ENCODE measurements around the gene DHFR. TPM values are rescaled to one million over a fixed set of nuclear protein-coding genes. Genes with fewer than 3 reads are reported as not detected.
"Not testable (repeated sequence)": the region's sequence is repeated elsewhere in the genome, so short reads cannot be mapped to it uniquely, and the experiment has no call there.

DHFR gene
- polyA plus RNA-seq (ENCODE audit: insufficient read length in 10 of 10) = 10 to 100 TPM; 23.8 to 49.8 (median 38.9) TPM
- long read RNA-seq, donor 1, transcript DHFR-201 (6 exons, 3,917 nt) = major isoform, 5 of 5 reads
- long read RNA-seq, donor 1, partial matches to known transcripts = 0 of 5 reads
- long read RNA-seq, donor 1, other reads (novel, unspliced or antisense) = 0 of 5 reads
- long read RNA-seq, donor 2, transcript DHFR-201 (6 exons, 3,917 nt) = major isoform, 11 of 12 reads
- long read RNA-seq, donor 2, partial matches to known transcripts = 0 of 12 reads
- long read RNA-seq, donor 2, other reads (novel, unspliced or antisense) = 0 of 12 reads
- long read RNA-seq, donor 3 = 0 reads
- long read RNA-seq, donor 4, partial matches to known transcripts = 0 of 3 reads
- long read RNA-seq, donor 4, other reads (novel, unspliced or antisense) = 0 of 3 reads
- long read RNA-seq, donor 5, transcript DHFR-201 (6 exons, 3,917 nt) = major isoform, 14 of 33 reads
- long read RNA-seq, donor 5, partial matches to known transcripts = 18 of 33 reads
- long read RNA-seq, donor 5, other reads (novel, unspliced or antisense) = 0 of 33 reads
- long read RNA-seq, donor 6, transcript DHFR-201 (6 exons, 3,917 nt) = major isoform, 9 of 10 reads
- long read RNA-seq, donor 6, partial matches to known transcripts = 0 of 10 reads
- long read RNA-seq, donor 6, other reads (novel, unspliced or antisense) = 0 of 10 reads
- long read RNA-seq, donor 7, transcript DHFR-201 (6 exons, 3,917 nt) = major isoform, 12 of 26 reads
- long read RNA-seq, donor 7, partial matches to known transcripts = 12 of 26 reads
- long read RNA-seq, donor 7, other reads (novel, unspliced or antisense) = 0 of 26 reads
- long read RNA-seq, donor 8, transcript DHFR-201 (6 exons, 3,917 nt) = major isoform, 8 of 8 reads
- long read RNA-seq, donor 8, partial matches to known transcripts = 0 of 8 reads
- long read RNA-seq, donor 8, other reads (novel, unspliced or antisense) = 0 of 8 reads
- long read RNA-seq, donor 9, partial matches to known transcripts = 0 of 1 reads
- long read RNA-seq, donor 9, other reads (novel, unspliced or antisense) = 0 of 1 reads

DNA sequence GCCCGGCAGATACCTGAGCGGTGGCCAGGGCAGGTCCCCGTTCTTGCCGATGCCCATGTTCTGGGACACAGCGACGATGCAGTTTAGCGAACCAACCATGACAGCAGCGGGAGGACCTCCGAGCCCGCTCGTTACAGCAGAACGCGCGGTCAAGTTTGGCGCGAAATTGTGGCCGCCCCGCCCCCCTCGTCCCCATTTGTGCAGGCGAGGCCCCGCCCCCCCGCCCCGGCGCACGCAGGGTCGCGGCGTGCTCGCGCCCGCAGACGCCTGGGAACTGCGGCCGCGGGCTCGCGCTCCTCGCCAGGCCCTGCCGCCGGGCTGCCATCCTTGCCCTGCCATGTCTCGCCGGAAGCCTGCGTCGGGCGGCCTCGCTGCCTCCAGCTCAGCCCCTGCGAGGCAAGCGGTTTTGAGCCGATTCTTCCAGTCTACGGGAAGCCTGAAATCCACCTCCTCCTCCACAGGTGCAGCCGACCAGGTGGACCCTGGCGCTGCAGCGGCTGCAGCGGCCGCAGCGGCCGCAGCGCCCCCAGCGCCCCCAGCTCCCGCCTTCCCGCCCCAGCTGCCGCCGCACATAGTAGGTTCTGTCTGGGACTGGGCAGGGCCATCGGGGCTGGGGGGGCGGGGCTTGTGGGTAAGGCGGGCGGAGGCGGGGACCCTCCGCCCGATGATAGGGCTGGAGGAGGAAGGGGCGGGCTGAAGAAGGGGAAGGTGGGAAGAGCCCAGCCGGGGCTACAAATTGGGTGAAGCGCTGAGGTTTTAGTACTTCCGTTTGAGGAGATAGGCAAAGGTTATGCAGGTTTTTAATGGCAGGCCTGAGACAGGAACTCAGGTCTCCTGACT lies at the start of gene DHFR, which contains the start of gene MSH3:
Gene DHFR, minus strand, starts transcription at position 593 of the 840 bp plus-strand sequence. Its CDS starts 494 bp downstream, at position 99.
Gene MSH3, plus strand, starts transcription at position 262 of the 840 bp plus-strand sequence. Its CDS starts 76 bp downstream, at position 338.
- peak; percentile 91 to 95 (median 92) for DNase-seq

- DNase-seq = no peak
These were observed 49.4 kb upstream of the DHFR start for GRCh38 chr5:80704221-80704620.

GRCh38 chr5:80703747-80704146 lies 49.0 kb upstream of the DHFR start:
- DNase-seq = no peak

GRCh38 chr5:80703291-80703690 lies 48.5 kb upstream of the DHFR start:
- DNase-seq = no peak

- DNase-seq = no peak
These were observed 46.8 kb upstream of the DHFR start for GRCh38 chr5:80701597-80701996.

GRCh38 chr5:80698369-80698768 lies 43.6 kb upstream of the DHFR start:
- no peak for DNase-seq

DNA sequence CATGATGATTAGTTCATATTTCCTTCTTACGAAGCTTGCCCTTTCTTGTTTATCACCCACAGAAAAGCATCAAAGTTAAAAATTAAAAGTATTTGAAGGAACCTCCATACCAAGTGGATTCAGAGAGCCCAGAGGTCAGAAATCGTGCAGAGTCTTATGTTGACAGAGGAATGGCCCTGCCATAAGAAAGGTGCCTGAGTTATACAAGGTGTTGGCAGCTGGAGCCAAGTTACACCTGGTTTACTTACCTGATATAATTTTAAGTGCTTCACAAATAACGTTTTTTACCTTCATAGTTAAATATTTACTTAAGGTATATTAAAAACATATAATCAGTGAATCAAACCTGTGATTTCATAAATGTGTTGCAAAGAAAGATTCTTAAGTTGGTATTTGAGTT lies 42.3 kb upstream of the DHFR start:
- no peak for DNase-seq

GRCh38 chr5:80696450-80696849 lies 41.7 kb upstream of the DHFR start:
- DNase-seq = no peak

- no peak for DNase-seq
These were observed 40.9 kb upstream of the DHFR start for GRCh38 chr5:80695666-80696065.

DNA sequence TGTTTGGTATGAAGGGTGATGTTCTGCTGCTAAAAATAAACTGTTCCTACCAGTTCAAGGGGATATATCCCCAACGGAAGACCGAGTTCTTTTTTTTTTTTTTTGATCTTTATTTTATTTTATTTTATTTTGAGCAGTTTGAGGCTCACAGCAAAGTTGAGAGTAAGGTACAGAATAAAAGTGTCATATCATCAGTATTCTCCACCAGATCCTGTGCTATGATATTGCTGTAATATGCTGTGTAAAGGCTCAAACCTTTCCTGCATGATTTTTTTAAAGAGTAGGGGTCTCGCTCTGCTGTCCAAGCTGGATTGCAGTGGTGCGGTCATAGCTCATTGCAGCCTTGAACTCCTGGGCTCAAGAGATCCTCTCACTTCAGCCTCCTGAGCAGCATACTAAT lies 34.8 kb upstream of the DHFR start:
- DNase-seq = no peak

DNA sequence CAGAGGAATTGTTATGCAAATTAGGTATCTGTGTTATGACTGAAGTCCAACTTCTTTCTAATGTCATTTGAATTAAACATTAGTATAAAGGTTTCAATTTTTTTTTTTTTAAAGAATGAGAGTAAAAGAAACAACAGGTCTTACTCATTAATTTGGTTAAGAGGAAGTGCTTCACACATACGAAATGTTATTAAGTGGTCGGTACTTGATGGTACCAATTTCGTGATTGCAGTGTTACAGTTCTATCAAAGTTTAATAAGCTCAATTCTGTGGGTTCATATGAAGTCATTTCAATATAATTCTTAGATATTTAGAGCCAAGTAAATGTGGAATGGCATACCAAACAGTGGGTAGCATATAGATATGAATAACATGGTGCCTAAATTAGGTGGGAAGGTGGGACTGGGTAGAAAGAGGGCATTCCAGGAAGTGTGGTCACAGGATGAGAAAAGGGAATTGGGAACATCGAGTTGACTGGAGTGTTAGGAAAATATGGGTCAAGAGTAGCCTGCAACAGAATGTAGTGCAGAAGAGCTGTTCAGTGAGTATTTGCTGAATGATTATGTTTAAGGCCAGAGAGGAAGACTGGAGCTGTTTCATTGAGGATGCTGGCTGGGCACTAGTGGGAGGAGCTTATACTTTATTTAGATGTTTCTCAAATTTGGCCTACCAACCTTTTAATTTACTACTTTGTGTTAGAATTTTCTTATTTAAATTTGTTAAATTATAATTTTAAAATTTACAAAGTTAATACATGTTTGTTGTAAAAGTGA lies 34.1 kb upstream of the DHFR start:
- no peak for DNase-seq

- peak; percentile 2 to 23 (median 8) for DNase-seq
These were observed 32.0 kb upstream of the DHFR start for GRCh38 chr5:80686757-80687156.

DNA sequence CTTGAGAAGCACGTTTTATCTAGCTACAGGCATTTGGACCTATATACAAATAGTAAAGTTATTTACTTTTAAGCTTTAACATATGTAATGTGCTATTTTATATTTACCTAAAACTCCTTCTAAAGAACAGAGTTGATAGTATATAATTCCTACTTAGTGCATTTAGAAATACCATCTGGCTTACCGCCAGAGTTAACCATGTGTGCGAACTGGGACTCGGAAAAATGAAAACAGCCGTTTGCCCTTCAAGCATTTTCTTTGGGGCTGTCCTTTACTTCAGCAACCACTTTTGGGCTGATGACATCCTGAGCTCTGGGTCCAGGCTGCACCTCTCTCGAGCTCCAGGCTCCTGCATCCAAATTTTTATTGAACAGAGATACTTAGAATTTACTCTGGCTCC lies 21.9 kb upstream of the DHFR start:
- DNase-seq = no peak

DNA sequence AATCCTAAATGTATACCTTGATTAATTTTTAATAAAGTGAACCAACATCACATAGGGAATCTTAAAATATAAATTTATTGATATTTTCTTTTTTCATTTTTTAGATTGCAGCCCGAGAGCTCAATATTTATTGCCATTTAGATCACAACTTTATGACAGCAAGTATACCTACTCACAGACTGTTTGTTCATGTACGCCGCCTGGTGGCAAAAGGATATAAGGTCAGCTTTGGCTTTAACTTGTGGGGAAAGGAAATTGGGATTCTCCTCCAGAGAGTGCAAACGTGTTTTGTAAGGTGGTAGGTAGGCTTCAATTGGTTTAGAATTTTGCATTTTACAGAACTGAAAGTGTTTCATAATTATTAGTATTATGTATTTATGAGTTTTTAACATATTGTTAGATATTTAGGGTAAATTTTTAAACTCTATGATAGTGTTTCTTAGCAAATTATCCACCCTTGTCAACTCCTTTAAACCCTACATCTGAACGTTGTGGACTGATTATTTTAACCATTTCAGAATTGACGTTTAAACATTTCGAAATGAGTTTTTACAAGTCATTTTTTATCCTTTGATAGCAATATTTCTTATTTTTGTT lies 17.5 kb upstream of the DHFR start:
- peak; percentile 54 to 71 (median 66) for DNase-seq

DNA sequence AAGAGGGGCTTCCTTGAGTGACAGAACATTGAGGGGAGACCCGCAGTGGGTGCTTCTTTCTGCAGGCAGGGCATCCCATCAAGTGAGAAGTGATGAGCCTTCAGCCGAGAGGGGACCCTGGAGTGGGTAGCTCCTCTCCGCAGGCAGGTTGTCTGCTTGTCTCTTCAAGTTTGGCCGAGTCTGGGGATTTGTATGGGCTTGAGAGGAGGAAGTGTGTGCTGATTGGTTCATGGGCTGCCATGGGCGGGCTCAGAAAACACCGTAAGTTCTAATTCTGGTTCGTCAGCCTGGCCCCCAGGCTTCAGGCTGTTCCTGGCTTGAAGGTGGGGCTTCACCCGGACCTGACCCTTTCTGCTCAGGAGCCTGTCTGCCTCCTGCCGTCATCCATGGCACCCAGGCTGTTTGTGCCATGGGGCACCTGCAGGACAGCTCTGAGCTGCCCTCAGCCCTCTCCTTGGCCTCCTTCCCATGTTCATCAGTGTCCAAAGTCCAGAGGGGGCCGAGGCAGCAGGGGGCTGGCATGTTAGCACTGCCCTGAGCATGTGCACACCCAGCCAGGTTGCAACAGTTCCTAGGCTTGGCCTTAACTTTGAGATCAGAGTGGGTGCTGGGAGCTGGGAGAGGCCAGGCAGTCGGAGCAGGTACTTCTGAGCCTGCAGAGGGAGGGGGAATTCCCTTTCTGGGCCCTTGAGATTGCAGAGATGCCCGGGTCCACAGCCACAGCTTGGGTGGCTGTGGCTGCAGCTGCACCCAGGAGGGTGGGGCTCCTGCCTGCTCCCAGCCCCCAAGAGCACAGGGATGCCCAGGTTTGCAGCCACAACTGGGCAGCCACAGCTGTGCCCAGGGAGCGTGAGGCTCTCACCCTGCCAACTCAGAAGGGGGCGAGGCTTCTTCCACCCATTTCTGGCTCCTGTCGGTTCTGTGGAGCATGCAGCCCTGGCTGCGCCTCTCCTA lies 13.5 kb upstream of the DHFR start:
- no peak for DNase-seq

GRCh38 chr5:80667384-80667783 lies 12.6 kb upstream of the DHFR start:
- DNase-seq = no peak

- no peak for DNase-seq
These were observed 10.3 kb upstream of the DHFR start for GRCh38 chr5:80665057-80665456.

- DNase-seq = no peak
These were observed 7.3 kb upstream of the DHFR start for GRCh38 chr5:80662108-80662507.

DNA sequence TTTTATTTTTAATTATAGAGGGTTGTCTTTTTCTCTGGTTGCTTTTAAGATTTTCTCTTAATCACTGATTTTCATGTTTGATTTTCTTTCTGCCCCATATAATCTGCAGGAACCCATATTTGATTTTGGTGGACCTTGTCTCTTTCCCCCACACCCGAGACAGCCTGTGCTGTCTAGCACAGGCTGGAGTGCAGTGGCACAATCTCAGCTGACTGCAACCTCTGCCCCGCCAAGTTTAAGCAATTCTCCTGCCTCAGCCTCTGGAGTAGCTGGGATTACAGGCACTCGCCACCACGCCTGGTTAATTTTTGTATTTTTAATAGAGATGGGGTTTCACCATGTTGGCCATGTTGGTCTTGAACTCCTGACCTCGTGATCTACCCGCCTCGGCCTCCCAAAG lies 5.9 kb upstream of the DHFR start:
- not testable (repeated sequence) for DNase-seq

All from muscle of back (tissue), 13 donors.